DMS79 treated with DMSO at 0.1 percent for 48 hours (cell line): Measurements from ENCODE around the gene MRM3.
"Not testable (repeated sequence)": the region's sequence is repeated elsewhere in the genome, so short reads cannot be mapped to it uniquely, and the experiment has no call there.

Source experiments
- DNase-seq: peaks from one replicate; lab custom pipeline; 2025; lab: John Stamatoyannopoulos, UW

MRM3 gene

GRCh38 chr17:825216-825615 is 43.1 kb downstream of the MRM3 start:
- DNase-seq: no peak

DNA sequence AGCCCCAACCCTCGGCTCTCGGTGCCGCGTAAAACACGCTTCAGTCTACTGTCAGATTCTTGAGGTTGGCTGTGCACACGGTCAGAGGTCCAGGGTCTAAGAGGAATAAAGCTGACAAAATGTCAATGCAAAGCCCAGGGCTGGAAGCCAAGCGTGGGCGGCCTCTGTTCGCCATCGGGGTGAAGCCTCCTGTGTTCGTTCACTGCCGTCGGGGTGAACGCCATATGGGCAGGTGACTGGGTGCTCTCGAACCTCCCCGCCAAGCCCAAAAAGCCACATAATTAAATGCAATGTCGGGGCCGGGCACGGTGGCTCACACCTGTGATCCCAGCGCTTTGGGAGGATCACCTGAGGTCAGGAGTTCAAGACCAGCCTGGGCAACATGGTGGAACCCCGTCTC is 44.6 kb downstream of the MRM3 start:
- no peak for DNase-seq

GRCh38 chr17:828761-829160 is 46.6 kb downstream of the MRM3 start:
- no peak for DNase-seq

- not testable (repeated sequence) for DNase-seq
Observed at GRCh38 chr17:829614-830013, 47.5 kb downstream of the MRM3 start.

- no peak for DNase-seq
Observed at GRCh38 chr17:830381-830780, 48.2 kb downstream of the MRM3 start.

- no peak for DNase-seq
Observed at GRCh38 chr17:830950-831349, 48.8 kb downstream of the MRM3 start.

DNA sequence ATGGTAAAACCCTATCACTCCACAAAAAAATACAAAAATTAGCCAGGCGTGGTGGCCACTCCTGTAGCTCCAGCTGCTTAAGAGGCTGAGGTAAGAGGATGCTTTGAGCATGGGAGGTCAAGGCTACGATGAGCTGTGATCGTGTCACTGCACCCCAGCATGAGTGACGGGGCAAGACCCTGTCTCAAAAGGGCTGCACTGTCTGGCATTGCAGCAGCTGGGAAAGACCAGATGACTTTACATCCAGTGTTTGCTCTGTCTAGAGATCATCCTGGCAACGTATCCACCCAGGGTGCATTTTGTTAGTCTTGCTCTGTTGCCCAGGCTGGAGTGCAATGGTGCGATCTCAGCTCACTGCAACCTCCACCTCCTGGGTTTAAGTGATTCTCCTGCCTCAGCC is 52.0 kb downstream of the MRM3 start:
- DNase-seq: no peak

DNA sequence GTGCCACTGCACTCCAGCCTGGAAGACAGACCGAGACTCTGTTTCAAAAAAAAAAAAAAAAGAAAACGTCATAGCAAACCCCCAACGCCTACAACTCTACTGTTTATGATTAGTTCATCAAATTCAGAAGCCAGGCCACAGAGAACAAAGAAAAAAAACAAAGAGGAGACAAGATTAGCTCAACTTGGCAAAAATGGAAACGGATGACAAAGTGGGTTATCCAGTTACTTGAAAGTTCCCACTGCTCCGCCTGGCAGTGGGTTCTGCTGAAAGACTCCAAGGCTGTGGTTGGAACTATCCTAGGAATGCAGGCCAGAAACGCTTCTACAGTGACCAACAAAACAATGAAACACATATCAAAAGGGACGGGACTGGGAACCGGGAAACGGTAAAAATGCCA is 53.1 kb downstream of the MRM3 start:
- DNase-seq: no peak

DNA sequence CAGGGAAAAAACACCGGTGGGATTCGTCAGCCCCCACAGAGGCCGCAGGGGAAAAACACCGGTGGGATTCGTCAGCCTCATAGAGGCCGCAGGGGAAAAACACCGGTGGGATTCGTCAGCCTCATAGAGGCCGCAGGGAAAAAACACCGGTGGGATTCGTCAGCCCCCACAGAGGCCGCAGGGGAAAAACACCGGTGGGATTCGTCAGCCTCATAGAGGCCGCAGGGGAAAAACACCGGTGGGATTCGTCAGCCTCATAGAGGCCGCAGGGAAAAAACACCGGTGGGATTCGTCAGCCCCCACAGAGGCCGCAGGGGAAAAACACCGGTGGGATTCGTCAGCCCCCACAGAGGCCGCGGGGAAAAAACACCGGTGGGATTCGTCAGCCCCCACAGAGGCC is 53.6 kb downstream of the MRM3 start:
- DNase-seq: not testable (repeated sequence)

- DNase-seq: no peak
Observed at GRCh38 chr17:836151-836550, 54.0 kb downstream of the MRM3 start.

DNA sequence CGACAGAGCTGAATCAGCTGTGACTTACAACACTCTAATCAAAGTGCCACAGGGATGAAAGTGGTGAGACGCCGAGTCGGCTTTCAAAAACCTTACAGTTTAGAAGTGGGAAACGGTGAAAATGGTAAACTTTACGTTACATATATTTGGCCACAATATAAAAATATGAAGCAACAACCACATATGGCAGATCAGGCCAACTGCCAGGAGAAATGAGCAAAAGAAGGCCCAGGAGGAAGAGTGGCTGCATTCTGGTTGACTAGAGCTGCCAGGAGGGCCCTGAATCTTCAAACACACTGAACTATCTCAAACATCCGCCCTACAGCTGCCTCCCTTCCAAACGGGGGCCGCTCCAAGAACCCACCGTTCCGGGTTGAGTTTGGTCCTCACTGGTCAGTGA is 56.3 kb downstream of the MRM3 start:
- DNase-seq: no peak

DNA sequence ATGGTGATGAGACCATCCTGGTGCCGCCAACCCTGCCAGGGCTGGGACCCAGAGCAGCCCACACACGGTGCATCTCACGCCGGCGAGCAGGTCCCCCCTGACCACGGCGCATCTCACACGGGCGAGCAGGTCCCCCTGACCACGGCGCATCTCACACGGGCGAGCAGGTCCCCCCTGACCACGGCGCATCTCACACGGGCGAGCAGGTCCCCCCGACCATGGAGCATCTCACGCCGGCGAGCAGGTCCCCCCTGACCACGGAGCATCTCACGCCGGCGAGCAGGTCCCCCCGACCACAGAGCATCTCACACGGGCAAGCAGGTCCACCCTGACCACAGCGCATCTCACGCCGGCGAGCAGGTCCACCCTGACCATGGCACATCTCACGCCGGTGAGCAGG is 59.2 kb downstream of the MRM3 start:
- no peak for DNase-seq
